Measurements from ENCODE around the gene CPNE2. TPM values are rescaled to one million over a fixed set of nuclear protein-coding genes. Genes with fewer than 3 reads are reported as not detected.

CPNE2 gene
- total RNA-seq, 1 experiment from 2014 or later: 14.5 TPM

DNA sequence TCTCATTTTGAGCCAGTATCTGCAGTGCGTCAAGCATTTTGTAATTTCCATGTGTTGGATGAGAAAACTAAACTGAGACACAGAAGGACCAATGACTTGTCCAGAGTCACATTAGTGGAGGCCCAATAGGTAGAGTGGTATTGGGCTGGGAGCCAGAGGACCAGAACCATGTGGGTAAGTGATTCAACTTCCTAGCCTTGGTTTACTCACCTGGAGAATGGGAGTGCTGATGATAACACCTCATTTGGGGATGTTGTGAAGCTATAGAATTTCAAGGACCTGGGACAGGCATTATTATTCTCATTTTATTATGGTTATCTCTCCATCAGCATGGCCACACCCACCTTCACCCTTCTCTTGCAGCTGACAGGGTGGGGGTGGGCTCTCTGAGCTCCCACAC, 8.1 kb downstream of the CPNE2 start:
- no TSS peak for BruUV-seq (replicated peaks)
- ATAC-seq (no peak), DNase-seq (no peak)
- Histone ChIP-seq H3K4me3 (ENCODE audit: low read length) (no peak overlapping the region), H3K9me3 (ENCODE audit: low read length) (no peaks in the 10 kb centered on the region), H3K4me2 (ENCODE audit: low read length) (no peak overlapping the region), H3K9me2 (replicated peaks; ENCODE audit: low read length) (no peaks in the 10 kb centered on the region), H4K20me1 (ENCODE audit: low read length) (no peaks in the 10 kb centered on the region), H3K36me3 (ENCODE audit: low read depth, low read length) (no peaks in the 10 kb centered on the region), H3F3A (ENCODE audit: low read length, unreplicated experiment) (no peaks in the 10 kb centered on the region), H3K27me3 (ENCODE audit: low read length) (no peaks in the 10 kb centered on the region), H2AFZ (ENCODE audit: low read length) (no peak overlapping the region), H3K27ac (ENCODE audit: low read length) (no peak overlapping the region), H3K9ac (ENCODE audit: low read length) (no peak overlapping the region), H3K79me2 (ENCODE audit: low read length) (no peaks in the 10 kb centered on the region), H3K4me1 (ENCODE audit: insufficient read depth, low read length) (0 out of 2 replicates have a peak, but pooled peaks cover 7% of the 10 kb centered on the region)
- ChIA-PET CTCF (no interaction called here), POLR2A (ENCODE audit: unreplicated experiment) (no interaction called here)
- TF ChIP-seq EZH2phosphoT487 (IDR thresholded peaks at IDR 0.05; ENCODE audit: borderline replicate concordance, low read length): no peak
- TF ChIP-seq EZH2 (IDR thresholded peaks at IDR 0.05; ENCODE audit: low read length, unreplicated experiment): no peak
- TF ChIP-seq, protein P1, sequence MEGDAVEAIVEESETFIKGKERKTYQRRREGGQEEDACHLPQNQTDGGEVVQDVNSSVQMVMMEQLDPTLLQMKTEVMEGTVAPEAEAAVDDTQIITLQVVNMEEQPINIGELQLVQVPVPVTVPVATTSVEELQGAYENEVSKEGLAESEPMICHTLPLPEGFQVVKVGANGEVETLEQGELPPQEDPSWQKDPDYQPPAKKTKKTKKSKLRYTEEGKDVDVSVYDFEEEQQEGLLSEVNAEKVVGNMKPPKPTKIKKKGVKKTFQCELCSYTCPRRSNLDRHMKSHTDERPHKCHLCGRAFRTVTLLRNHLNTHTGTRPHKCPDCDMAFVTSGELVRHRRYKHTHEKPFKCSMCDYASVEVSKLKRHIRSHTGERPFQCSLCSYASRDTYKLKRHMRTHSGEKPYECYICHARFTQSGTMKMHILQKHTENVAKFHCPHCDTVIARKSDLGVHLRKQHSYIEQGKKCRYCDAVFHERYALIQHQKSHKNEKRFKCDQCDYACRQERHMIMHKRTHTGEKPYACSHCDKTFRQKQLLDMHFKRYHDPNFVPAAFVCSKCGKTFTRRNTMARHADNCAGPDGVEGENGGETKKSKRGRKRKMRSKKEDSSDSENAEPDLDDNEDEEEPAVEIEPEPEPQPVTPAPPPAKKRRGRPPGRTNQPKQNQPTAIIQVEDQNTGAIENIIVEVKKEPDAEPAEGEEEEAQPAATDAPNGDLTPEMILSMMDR (conservative IDR thresholded peaks at IDR 0.05; ENCODE audit: low read depth, low read length): no peak
- intact Hi-C loops (cut with micrococcal nuclease): no loop called here

DNA sequence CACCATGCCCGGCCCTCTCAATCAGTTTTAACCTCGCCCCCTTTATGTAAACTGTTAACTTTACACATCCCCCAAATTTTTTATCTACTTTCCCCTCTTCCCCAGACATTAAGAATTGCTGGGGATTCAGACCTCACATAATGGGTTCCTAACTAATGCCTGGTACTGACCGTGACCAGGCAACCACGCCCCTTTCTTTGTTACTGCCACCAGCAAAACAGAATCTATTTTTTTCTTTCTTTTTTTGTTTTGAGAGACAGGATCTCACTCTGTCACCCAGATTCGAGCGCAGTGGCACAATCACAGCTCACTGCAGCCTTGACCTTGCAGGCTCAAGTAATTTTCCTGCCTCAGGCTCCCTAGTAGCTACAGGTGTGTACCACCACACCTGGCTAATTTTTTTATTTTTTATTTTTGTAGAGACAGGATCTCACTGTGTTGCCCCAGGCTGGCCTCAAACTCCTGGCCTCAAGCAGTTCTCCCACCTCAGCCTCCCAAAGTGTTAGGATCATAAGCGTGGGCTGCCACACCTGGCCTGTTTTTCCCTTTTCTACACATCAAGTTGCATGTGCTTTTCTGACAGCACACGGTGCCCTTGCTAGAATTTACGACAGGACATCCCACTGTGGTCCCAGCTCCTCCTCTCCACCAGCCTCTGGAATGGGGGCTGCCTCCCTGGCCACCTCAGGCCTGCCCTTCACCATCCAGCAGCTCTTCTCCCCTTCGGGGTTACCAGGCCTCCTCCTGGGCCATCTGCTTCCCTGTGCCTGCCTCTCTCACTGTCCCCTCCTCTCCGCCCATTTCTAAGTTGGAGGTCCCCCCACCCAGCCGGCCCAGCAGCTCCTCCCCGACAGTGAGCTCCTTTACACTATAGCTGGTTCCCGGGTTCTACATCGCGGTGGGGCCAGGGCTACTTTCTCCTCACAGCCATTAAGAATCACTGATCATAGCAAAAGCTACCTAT, 10.8 kb downstream of the CPNE2 start:
- no peaks in the 10 kb centered on the region for H3K27me3 ChIP-seq (ENCODE audit: low read length)
- BruUV-seq (replicated peaks): no TSS peak
- CTCF ChIA-PET: no interaction called here

More for the DNA sequence above, 10.8 kb downstream of the CPNE2 start:
- H3K36me3 ChIP-seq (ENCODE audit: low read depth, low read length): no peaks in the 10 kb centered on the region
- ATAC-seq: no peak
- H3K9ac ChIP-seq (ENCODE audit: low read length): no peak overlapping the region
- POLR2A ChIA-PET (ENCODE audit: unreplicated experiment): no interaction called here
- H3K9me3 ChIP-seq (ENCODE audit: low read length): no peaks in the 10 kb centered on the region
- H4K20me1 ChIP-seq (ENCODE audit: low read length): no peaks in the 10 kb centered on the region
- no peak overlapping the region for H3K27ac ChIP-seq (ENCODE audit: low read length)
- no peaks in the 10 kb centered on the region for H3K79me2 ChIP-seq (ENCODE audit: low read length)
- no peaks in the 10 kb centered on the region for H3K9me2 ChIP-seq (replicated peaks; ENCODE audit: low read length)
- H2AFZ ChIP-seq (ENCODE audit: low read length): no peak overlapping the region
- H3K4me1 ChIP-seq (ENCODE audit: insufficient read depth, low read length): 0 out of 2 replicates have a peak, but pooled peaks cover 7% of the 10 kb centered on the region
- intact Hi-C loops (cut with micrococcal nuclease): no loop called here
- no peaks in the 10 kb centered on the region for H3F3A ChIP-seq (ENCODE audit: low read length, unreplicated experiment)
- TF ChIP-seq EZH2phosphoT487 (IDR thresholded peaks at IDR 0.05; ENCODE audit: borderline replicate concordance, low read length) (no peak), EZH2 (IDR thresholded peaks at IDR 0.05; ENCODE audit: low read length, unreplicated experiment) (no peak)
- TF ChIP-seq, protein P1 (conservative IDR thresholded peaks at IDR 0.05; ENCODE audit: low read depth, low read length): no peak
- no peak overlapping the region for H3K4me3 ChIP-seq (ENCODE audit: low read length)
- no peak for DNase-seq
- H3K4me2 ChIP-seq (ENCODE audit: low read length): no peak overlapping the region
